Keratinocyte (primary cell): ENCODE data around the gene GSTM4. TPM values are rescaled to one million over a fixed set of nuclear protein-coding genes. Genes with fewer than 3 reads are reported as not detected.

Experiments
- DNase-seq: peaks from one replicate; pipeline ENCODE4 v3.0.0-alpha.2; 2011; ENCODE audit warnings: low read depth, missing footprints, low spot score
- FAIRE-seq: peaks from 2 replicates; lab custom pipeline; 2011; peaks lifted over from hg19 to GRCh38; lab: Jason Lieb, UNC
- H2AFZ ChIP-seq: 2 replicates; pipeline ENCODE4 v1.6.0; 2012; ENCODE audit warnings: low read length, control low read depth, inconsistent platforms; ENCODE audit not compliant: control insufficient read depth
- H3K27ac ChIP-seq: 2 replicates; pipeline ENCODE4 v1.5.1; 2011; ENCODE audit warnings: low read length; ENCODE audit not compliant: control insufficient read depth, insufficient read depth
- H3K27me3 ChIP-seq: 3 replicates; pipeline ENCODE4 v1.6.0; 2011; ENCODE audit warnings: low read length; ENCODE audit not compliant: control insufficient read depth, insufficient read depth; ENCODE audit errors: extremely low read depth
- H3K36me3 ChIP-seq, 2 experiments: 2 replicates in 1 of 2; 3 replicates in 1 of 2; pipeline ENCODE4 v1.5.1; 2011; ENCODE audit warnings: low read length in 2 of 2, mild to moderate bottlenecking in 1 of 2; ENCODE audit not compliant: control insufficient read depth in 2 of 2, insufficient read depth in 2 of 2; ENCODE audit errors: extremely low read depth in 1 of 2
- H3K4me1 ChIP-seq: 3 replicates; pipeline ENCODE4 v1.5.1; 2011; ENCODE audit warnings: low read length; ENCODE audit not compliant: control insufficient read depth, insufficient read depth; ENCODE audit errors: extremely low read depth
- H3K4me2 ChIP-seq: 3 replicates; pipeline ENCODE4 v1.6.0; 2011; ENCODE audit warnings: low read depth, low read length; ENCODE audit not compliant: control insufficient read depth, insufficient read depth; ENCODE audit errors: extremely low read depth
- H3K4me3 ChIP-seq, 3 experiments: fragments of 200-600 bp in 1 of 3; sonication (generic) in 1 of 3; 2 replicates in 2 of 3; 3 replicates in 1 of 3; pipeline ENCODE4 v1.5.1; 2011 to 2016; ENCODE audit warnings: low read length in 3 of 3, mild to moderate bottlenecking in 3 of 3, control low read depth in 2 of 3, inconsistent platforms in 1 of 3, low read depth in 1 of 3, mixed read lengths in 1 of 3, mixed run types in 1 of 3, moderate library complexity in 1 of 3; ENCODE audit not compliant: control insufficient read depth in 2 of 3, insufficient read depth in 2 of 3; ENCODE audit errors: extremely low read depth in 1 of 3
- H3K79me2 ChIP-seq: 2 replicates; pipeline ENCODE4 v1.6.0; 2012; ENCODE audit warnings: low read length; ENCODE audit not compliant: control insufficient read depth, insufficient read depth
- H3K9ac ChIP-seq: 3 replicates; pipeline ENCODE4 v1.6.0; 2011; ENCODE audit warnings: low read length; ENCODE audit not compliant: control insufficient read depth, insufficient read depth; ENCODE audit errors: extremely low read depth
- H3K9me1 ChIP-seq: 3 replicates; pipeline ENCODE4 v1.6.0; 2011; ENCODE audit warnings: low read length; ENCODE audit not compliant: control insufficient read depth, insufficient read depth; ENCODE audit errors: extremely low read depth
- H3K9me3 ChIP-seq: 2 replicates; pipeline ENCODE4 v1.5.1; 2012; ENCODE audit warnings: low read depth, low read length; ENCODE audit not compliant: control insufficient read depth
- H4K20me1 ChIP-seq: 3 replicates; pipeline ENCODE4 v1.6.0; 2011; ENCODE audit warnings: low read length; ENCODE audit not compliant: control insufficient read depth, insufficient read depth; ENCODE audit errors: extremely low read depth
- CTCF ChIP-seq, 3 experiments: IDR thresholded peaks in 1 of 3; conservative IDR thresholded peaks in 1 of 3; optimal IDR thresholded peaks in 1 of 3; 2 replicates in 2 of 3; 3 replicates in 1 of 3; pipeline versions ENCODE3 to v1.5.1; 2011; ENCODE audit warnings: low read length in 3 of 3, mild to moderate bottlenecking in 3 of 3, moderate library complexity in 2 of 3, control low read depth in 1 of 3, inconsistent platforms in 1 of 3; ENCODE audit not compliant: insufficient read depth in 2 of 3; ENCODE audit errors: extremely low read depth in 1 of 3
- EZH2 ChIP-seq: IDR thresholded peaks from one replicate; pipeline ENCODE4 v1.6.1; 2012; ENCODE audit warnings: inconsistent platforms, mild to moderate bottlenecking, low read length, moderate library complexity
- dilution Hi-C: fragments of 300-500 bp; cut with MboI; formaldehyde crosslinking; loops from one replicate; pipeline ENCODE4 v1.7.0; 2020; ENCODE audit warnings: low sequenced_read_pairs; ENCODE audit not compliant: extremely low pct_ligation_motif_present
- polyA plus RNA-seq, 5 experiments: library from polyadenylated mRNA; depleted of rRNA in 3 of 5; stranded (reverse) in 3 of 5; stranded (forward) in 1 of 5; unstranded in 1 of 5; fragments of >200 nt; gene quantifications; 1 replicate in 1 of 5; 2 replicates in 3 of 5; 3 replicates in 1 of 5; pipeline versions ENCODE4 v1.2.1 to v1.2.3, GENCODE V29; 2011 to 2012; ENCODE audit warnings: missing spikeins in 2 of 5, low read depth in 1 of 5, low replicate concordance in 1 of 5

The GSTM4 gene
- polyA plus RNA-seq, 1 donor (not counting 4 experiments of a cell fraction or from before 2014, with no cell fraction given), result 15.9 TPM

- no peak overlapping the region for H3K4me2 ChIP-seq
These were observed 20.8 kb upstream of the GSTM4 start for GRCh38 chr1:109634771-109635750.

GRCh38 chr1:109635862-109636200, 20.1 kb upstream of the GSTM4 start:
- no peak overlapping the region for H3K4me3 ChIP-seq
- FAIRE-seq (no peak), DNase-seq (no peak)
- TF ChIP-seq EZH2, result no peak
- no peak for TF ChIP-seq CTCF (optimal IDR thresholded peaks at IDR 0.05 in 1 of 3, IDR thresholded peaks at IDR 0.05 in 1 of 3, conservative IDR thresholded peaks at IDR 0.05 in 1 of 3; ENCODE audit: extremely low read depth in 1 of 3, insufficient read depth in 2 of 3, low read length in 3 of 3)
- dilution Hi-C loops, result no loop called here
- H3K36me3 ChIP-seq, result peaks cover 0 to 9% of the 10 kb centered on the region in 2 experiments
- H3K79me2 ChIP-seq, result no peaks in the 10 kb centered on the region
- no peak overlapping the region for H3K27ac ChIP-seq
- no peak overlapping the region for H3K9ac ChIP-seq
- no peak overlapping the region for H2AFZ ChIP-seq
- no peaks in the 10 kb centered on the region for H3K9me1 ChIP-seq
- H3K9me3 ChIP-seq, result no peaks in the 10 kb centered on the region
- no peaks in the 10 kb centered on the region for H4K20me1 ChIP-seq
- no peaks in the 10 kb centered on the region for H3K27me3 ChIP-seq
- no peaks in the 10 kb centered on the region for H3K4me1 ChIP-seq
- H3K4me2 ChIP-seq, result no peak overlapping the region

More at GRCh38 chr1:109634771-109635750, 20.8 kb upstream of the GSTM4 start:
- Histone ChIP-seq H3K79me2 (no peaks in the 10 kb centered on the region), H3K36me3 (peaks cover 0 to 13% of the 10 kb centered on the region in 2 experiments), H3K4me3 (no peak overlapping the region), H2AFZ (no peak overlapping the region), H3K9me1 (no peaks in the 10 kb centered on the region), H3K9ac (no peak overlapping the region), H3K27me3 (no peaks in the 10 kb centered on the region), H3K4me1 (no peaks in the 10 kb centered on the region), H4K20me1 (no peaks in the 10 kb centered on the region), H3K27ac (no peak overlapping the region), H3K9me3 (no peaks in the 10 kb centered on the region)
- FAIRE-seq, result no peak
- dilution Hi-C loops, result no loop called here
- no peak for DNase-seq
- TF ChIP-seq EZH2, result no peak
- no peak for TF ChIP-seq CTCF (optimal IDR thresholded peaks at IDR 0.05 in 1 of 3, IDR thresholded peaks at IDR 0.05 in 1 of 3, conservative IDR thresholded peaks at IDR 0.05 in 1 of 3; ENCODE audit: extremely low read depth in 1 of 3, insufficient read depth in 2 of 3, low read length in 3 of 3)
